Hepatocyte (in vitro differentiated cells): ENCODE data around the gene ALDH1L1.

Experiments used
- EZH2 ChIP-seq: fragments of 200-600 bp; sonication (generic); IDR thresholded peaks from 2 replicates; pipeline ENCODE4 v1.6.1; 2016; ENCODE audit warnings: antibody characterized with exemption, mild to moderate bottlenecking, borderline replicate concordance
- TF ChIP-seq, protein P1 (sequence below): fragments of 200-600 bp; sonication (generic); IDR thresholded peaks from 2 replicates; pipeline ENCODE4 v1.5.1; 2016; ENCODE audit warnings: antibody characterized with exemption, mild to moderate bottlenecking; ENCODE audit not compliant: poor library complexity

DNA sequence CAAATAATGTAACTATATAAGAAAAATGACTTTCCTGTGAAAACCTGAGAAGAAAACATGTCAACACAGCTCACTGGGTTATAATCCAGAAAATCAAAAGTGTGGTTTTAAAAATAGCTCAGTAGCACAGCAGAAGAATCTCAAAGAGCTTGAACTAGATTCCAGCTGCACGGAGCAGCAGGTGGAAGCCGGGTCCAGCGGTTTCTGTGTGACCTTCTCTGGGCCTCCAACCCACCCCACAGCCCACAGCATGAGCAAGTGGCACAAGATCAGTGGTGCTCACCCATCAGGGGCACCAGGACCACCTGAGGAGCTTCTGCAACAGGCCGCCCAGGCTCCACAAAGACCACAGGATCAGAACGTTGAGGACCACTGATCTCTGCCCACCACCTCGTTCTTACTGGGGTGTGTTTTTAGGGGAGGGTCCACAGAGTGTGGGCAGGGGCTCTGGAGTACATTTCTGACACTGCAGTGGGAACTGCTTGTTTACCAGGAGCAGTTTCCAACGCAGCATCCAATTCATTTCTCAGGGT lies 119.7 kb downstream of the ALDH1L1 start:
- TF ChIP-seq, protein P1, sequence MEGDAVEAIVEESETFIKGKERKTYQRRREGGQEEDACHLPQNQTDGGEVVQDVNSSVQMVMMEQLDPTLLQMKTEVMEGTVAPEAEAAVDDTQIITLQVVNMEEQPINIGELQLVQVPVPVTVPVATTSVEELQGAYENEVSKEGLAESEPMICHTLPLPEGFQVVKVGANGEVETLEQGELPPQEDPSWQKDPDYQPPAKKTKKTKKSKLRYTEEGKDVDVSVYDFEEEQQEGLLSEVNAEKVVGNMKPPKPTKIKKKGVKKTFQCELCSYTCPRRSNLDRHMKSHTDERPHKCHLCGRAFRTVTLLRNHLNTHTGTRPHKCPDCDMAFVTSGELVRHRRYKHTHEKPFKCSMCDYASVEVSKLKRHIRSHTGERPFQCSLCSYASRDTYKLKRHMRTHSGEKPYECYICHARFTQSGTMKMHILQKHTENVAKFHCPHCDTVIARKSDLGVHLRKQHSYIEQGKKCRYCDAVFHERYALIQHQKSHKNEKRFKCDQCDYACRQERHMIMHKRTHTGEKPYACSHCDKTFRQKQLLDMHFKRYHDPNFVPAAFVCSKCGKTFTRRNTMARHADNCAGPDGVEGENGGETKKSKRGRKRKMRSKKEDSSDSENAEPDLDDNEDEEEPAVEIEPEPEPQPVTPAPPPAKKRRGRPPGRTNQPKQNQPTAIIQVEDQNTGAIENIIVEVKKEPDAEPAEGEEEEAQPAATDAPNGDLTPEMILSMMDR, result no peak
- TF ChIP-seq EZH2, result no peak
